HG03354 (cell line): ENCODE measurements around the gene CEACAM19.
"Not testable (repeated sequence)": the region's sequence is repeated elsewhere in the genome, so short reads cannot be mapped to it uniquely, and the experiment has no call there.

Experiments used
- ATAC-seq: cut with Tn5 transposase; IDR thresholded peaks from one replicate; pipeline ENCODE4 v1.9.1; 2021; ENCODE audit warnings: mild to moderate bottlenecking; ENCODE audit not compliant: unreplicated experiment, poor library complexity, severe bottlenecking

The CEACAM19 gene

GRCh38 chr19:44694184-44694579, 22.9 kb downstream of the CEACAM19 start:
- no peak for ATAC-seq

DNA sequence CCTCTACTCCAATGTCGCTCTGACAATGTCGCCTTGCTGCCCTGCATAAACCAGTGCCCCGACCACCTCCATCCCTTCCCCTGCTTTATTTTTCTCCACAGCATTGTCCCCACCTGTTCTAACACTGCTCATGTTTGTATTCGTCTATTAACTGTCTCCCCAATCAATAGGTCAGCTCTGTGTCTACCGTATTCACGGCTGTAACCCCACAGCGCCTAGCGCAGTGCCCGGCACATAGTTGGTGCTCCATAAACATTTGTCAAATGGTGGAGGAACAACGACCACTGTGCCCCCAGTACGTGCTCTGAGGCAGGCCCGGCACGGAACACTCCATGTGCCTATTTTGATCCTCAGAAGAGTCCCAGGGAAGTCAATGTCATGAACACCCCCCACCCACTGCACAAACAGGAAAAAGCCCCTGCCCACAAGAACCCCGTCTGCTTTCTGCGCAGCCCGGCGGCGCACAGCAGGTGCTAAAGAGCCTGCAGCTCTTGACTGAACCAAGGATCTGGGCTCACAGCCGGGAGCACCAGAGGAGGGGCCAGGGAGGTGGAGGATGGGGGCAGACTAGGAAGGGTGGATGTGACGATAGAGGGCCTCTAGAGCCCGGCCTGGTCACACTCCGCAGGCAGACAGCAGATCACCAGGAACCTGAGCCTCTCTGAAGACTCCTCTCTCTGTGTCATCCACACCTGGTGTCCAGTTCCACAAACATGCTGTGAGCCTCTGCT, 25.8 kb downstream of the CEACAM19 start:
- ATAC-seq: no peak

DNA sequence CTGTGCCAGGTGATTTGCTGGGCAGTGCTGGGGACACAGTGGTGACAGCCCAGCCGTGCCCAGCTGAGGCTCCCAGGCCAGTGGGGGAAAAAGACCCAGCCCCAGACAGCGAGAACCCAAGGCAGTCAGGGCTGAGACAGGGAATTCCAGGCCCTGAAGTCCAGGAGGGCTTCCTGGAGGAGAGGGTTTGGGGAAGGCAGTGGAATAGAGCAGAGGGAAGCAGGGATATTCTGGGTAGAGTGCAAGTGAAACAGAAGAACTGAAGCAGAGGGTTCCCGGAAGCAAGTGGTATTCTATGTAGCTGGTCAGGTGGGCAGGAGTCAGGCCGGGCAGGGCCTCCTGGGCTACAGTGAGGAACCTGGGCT, 26.4 kb downstream of the CEACAM19 start:
- ATAC-seq: no peak

- no peak for ATAC-seq
Measured at GRCh38 chr19:44698492-44699201, 27.4 kb downstream of the CEACAM19 start, which contains the start of gene CEACAM16. TSS of gene CEACAM16 (plus strand) at chr19:44699151. CDS start at chr19:44701457, 2,306 bp downstream.

- no peak for ATAC-seq
Measured at GRCh38 chr19:44700547-44700946, 29.3 kb downstream of the CEACAM19 start.

GRCh38 chr19:44701228-44701627, 29.9 kb downstream of the CEACAM19 start:
- ATAC-seq: no peak

GRCh38 chr19:44702551-44703176, 31.4 kb downstream of the CEACAM19 start:
- no peak for ATAC-seq

DNA sequence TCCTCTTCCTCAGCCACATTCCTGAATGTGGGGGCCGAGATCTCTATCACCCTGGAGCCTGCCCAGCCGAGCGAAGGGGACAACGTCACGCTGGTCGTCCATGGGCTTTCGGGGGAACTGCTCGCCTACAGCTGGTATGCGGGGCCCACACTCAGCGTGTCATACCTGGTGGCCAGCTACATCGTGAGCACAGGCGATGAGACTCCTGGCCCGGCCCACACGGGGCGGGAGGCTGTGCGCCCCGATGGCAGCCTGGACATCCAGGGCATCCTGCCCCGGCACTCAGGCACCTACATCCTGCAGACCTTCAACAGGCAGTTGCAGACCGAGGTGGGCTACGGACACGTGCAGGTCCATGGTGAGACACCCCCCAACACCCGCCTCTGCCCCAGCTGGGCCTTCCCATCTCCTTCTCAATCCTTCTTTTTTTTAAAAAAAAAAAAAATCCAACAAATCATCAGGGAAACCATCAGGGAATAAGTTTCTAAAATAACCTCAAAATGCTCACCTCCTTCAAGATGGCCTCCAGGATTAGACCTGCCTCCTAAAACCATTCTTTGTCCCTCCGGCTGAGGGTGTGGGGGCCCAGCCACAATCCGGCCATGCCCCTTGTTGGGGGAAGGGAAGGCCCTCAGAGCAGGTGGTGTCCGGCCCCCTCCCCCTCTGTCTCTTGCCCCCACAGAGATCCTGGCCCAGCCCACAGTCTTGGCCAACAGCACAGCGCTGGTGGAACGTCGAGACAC, 32.2 kb downstream of the CEACAM19 start:
- ATAC-seq: no peak

DNA sequence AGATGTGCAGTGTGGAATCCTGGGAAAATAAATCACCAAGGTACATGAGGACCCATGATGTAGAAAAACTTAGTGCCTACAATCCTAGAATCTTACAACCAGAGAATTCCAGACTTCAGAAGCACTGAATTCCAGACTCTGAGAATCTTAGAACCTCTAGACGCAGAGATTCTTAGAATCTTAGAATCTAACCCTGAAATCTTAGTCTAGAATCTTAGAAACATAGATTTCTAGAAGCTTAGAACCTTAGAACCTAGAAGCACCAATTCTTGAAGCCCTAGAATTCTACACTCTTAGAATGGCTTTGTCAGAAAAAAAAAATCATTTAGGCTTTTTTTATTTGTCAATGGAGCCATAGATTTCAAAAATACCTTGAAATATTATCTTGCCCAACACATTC, 33.7 kb downstream of the CEACAM19 start:
- ATAC-seq: no peak

- ATAC-seq: no peak
Measured at GRCh38 chr19:44705502-44706010, 34.3 kb downstream of the CEACAM19 start.

- no peak for ATAC-seq
Measured at GRCh38 chr19:44706506-44707236, 35.4 kb downstream of the CEACAM19 start.

GRCh38 chr19:44707794-44708193, 36.5 kb downstream of the CEACAM19 start:
- ATAC-seq: no peak

DNA sequence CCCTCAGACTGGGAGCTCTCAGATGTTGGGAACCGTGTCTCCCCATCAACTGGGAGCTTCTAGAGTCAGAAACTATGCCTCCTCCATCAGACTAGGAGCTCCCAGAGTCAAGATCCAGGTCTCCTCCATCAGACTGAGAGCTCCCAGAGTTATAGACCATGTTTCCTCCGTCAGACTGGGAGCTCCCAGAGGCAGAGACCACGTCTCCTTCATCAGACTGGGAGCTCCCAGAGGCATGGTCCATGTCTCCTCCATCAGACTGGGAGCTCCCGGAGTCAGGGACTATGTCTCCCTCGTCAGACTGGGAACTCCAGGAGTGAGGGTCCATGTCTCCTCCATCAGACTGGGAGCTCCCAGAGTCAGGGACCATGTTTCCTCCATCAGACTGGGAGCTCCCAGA, 37.7 kb downstream of the CEACAM19 start:
- no peak for ATAC-seq

DNA sequence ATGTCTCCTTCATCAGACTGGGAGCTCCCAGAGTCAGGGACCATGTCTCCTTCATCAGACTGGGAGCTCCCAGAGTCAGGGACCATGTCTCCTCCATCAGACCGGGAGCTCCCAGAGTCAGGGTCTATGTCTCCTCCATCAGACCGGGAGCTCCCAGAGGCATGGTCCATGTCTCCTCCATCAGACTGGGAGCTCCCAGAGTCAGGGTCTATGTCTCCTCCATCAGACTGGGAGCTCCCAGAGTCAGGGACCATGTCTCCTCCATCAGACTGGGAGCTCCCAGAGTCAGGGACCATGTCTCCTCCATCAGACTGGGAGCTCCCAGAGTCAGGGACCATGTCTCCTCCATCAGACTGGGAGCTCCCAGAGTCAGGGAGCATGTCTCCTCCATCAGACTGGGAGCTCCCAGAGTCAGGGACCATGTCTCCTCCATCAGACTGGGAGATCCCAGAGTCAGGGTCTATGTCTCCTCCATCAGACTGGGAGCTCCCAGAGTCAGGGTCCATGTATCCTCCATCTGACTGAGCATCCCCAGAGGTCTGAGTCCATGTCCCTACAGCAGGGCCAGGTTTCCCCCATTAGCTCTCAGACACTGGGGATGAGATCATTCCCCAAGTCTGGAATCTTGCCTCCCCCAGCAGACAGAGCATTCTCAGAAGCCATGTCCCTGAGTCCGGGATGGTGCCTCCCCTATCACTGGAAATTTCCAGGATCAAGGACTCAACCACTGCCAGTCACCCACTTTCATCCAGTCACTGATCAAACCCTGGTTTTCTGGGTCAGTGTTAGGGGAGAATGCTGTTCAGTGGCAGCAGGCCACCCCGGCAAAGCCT, 38.4 kb downstream of the CEACAM19 start:
- ATAC-seq: not testable (repeated sequence)

DNA sequence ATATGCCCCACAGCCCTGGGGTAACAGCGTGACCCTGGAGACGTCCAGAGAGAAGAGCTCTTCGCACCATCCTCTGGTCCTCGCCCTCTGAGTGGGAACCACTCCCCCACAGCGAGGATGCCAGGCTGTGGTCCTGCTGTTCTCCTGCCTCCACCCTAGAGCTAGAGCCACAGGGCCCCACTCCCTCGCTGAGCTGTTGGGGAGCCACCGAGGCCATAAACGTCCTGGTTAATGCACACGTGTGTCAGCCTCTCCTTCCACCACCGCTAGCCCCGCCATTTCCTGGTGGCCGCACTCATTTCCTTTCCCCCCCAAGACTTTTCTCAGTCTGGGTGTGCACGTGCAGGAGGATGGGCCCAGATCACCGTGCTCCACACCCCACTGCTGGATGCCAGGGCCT, 39.2 kb downstream of the CEACAM19 start:
- ATAC-seq: no peak

DNA sequence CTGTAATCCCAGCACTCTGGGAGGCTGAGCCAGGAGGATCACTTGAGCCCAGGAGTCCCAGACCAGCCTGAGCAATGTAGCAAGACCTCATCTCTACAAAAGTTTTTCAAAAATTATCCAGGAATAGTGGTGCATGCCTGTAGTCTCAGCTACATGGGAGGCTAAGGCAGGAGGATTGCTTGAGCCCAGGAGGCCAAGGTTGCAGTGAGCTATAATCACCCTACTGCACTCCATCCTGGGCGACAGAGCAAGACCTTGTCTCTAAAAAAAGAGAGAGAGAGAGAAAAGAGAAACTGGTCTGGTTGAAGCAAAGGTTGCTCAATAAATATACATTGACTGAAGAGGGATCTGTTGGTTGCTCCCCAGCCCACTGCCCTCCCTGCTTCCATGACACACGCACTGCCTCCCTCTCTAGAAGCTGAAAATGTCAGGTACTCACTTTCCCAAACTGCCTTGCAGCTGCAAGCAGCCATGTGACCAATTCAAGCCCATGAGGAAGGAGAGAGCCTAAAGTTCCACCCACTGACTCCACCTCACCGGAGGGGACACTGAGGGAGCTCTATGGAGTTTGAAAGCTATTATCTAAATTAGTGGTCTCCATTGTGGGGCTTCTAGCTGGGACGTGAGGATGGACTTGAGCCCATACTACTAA, 41.7 kb downstream of the CEACAM19 start:
- ATAC-seq: no peak

DNA sequence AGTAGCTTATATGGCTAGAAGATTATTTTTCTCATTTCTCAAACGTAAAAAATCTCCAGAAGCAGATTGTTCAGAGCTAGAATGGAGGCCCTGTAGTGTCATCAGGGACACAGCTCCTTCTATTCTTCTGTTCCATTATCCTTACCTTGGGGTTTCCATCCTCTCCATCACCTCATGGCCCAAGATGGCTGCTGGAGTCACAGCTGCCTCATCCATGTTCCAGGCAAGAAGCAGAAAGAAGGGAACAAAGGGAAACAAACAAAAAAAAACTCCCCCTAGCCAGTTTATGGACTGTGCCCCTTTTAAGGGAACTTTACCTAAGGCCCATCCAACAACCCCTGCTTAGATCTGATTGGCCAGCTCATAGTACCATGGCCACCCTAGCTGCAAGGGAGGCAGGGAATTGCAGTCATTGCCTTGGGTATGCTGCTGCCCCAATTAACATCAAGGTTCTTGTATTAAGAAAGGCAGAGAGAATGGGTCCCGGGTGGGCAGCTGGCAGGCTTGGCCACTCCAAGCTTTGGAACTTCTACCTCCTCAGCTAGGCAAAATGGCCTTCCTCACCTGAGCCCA, 43.4 kb downstream of the CEACAM19 start:
- ATAC-seq: no peak

- no peak for ATAC-seq
Measured at GRCh38 chr19:44717603-44718002, 46.3 kb downstream of the CEACAM19 start.
